ENCODE results near the gene MYO9A.

MYO9A gene

DNA sequence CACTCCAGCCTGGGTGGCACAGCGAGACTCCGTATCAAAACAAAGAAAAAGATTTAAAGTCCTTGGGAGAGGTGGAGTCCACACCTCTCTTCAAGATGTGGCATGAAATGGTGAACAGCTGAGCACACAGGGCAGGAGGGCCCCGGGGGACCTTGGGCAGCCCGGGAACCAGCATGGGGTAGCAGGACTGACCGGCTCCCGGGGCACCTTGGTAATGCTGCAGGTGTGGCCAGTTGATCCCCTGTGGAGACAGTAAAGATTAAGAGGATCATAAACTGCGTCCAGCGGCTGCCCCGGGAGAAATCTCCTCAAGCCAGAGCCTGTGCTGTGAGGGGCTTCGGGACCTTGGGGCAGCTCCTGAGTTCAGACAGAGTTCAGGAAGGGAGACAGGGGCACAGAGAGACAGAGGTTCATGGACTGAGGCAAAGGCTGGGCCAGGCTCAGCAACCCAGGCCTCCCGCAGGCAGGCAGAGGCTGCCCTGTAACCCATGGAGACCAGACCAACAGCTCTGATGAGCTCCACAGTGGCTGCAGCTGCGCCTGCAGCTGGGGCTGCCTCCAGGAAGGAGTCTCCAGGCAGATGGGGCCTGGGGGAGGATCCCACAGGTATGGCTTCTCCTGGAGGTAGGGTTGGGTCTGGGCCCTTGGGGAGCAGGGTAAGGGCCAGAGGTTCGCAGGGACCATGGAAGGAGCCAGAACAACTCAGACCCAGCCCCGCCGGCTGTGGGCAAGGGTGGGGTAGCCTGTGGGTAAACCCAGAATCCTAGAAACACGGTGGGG is 307.5 kb downstream of the MYO9A start, which contains the start of gene NR2E3:
NR2E3 (plus strand) TSS at position 299 of the 780 bp plus-strand sequence; CDS start at position 489, 190 bp downstream.
- Histone ChIP-seq H2AFZ (ENCODE audit: low read length, unreplicated experiment) (no peak within 1 kb of the TSS), H3K4me3 (ENCODE audit: low read depth, low read length) (no peak within 1 kb of the TSS), H3K27ac (ENCODE audit: low read depth, low read length) (no peak within 1 kb of the TSS), H3K36me3 (ENCODE audit: insufficient read depth, low read length) (no peaks in the 10 kb centered on the region), H3K27me3 (ENCODE audit: insufficient read depth, low read length) (no peaks in the 10 kb centered on the region), H3K4me1 (ENCODE audit: control insufficient read depth, insufficient read depth, low read length, unreplicated experiment) (peaks cover 18% of the 10 kb centered on the region), H3K79me2 (ENCODE audit: control insufficient read depth, insufficient read depth, low read length, unreplicated experiment) (no peaks in the 10 kb centered on the region)

DNA sequence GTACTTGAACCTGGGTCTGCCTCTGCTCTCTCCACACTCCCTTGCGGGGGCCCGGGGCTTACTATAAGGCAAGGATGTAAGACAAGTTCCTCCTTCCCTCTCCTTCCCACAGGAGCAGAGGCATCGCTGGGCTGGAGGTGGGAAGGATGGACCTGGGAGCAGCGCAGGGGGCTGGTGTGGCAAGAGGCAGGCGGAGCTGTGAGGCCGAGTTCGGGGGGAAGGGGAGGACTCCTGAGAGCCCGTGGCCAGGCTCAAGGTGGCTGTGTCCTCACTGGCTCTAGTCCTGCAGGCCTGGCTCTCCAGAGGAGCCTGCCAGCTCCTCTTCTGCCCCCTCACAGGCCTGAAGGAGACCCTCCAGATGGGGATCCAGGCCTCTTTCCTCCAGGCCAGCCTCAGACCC is 308.6 kb downstream of the MYO9A start:
- H3K4me1 ChIP-seq (ENCODE audit: control insufficient read depth, insufficient read depth, low read length, unreplicated experiment): peaks cover 18% of the 10 kb centered on the region
- no peak overlapping the region for H3K4me3 ChIP-seq (ENCODE audit: low read depth, low read length)
- H2AFZ ChIP-seq (ENCODE audit: low read length, unreplicated experiment): no peak overlapping the region
- no peaks in the 10 kb centered on the region for H3K36me3 ChIP-seq (ENCODE audit: insufficient read depth, low read length)
- H3K27me3 ChIP-seq (ENCODE audit: insufficient read depth, low read length): no peaks in the 10 kb centered on the region
- no peak overlapping the region for H3K27ac ChIP-seq (ENCODE audit: low read depth, low read length)
- no peaks in the 10 kb centered on the region for H3K79me2 ChIP-seq (ENCODE audit: control insufficient read depth, insufficient read depth, low read length, unreplicated experiment)

DNA sequence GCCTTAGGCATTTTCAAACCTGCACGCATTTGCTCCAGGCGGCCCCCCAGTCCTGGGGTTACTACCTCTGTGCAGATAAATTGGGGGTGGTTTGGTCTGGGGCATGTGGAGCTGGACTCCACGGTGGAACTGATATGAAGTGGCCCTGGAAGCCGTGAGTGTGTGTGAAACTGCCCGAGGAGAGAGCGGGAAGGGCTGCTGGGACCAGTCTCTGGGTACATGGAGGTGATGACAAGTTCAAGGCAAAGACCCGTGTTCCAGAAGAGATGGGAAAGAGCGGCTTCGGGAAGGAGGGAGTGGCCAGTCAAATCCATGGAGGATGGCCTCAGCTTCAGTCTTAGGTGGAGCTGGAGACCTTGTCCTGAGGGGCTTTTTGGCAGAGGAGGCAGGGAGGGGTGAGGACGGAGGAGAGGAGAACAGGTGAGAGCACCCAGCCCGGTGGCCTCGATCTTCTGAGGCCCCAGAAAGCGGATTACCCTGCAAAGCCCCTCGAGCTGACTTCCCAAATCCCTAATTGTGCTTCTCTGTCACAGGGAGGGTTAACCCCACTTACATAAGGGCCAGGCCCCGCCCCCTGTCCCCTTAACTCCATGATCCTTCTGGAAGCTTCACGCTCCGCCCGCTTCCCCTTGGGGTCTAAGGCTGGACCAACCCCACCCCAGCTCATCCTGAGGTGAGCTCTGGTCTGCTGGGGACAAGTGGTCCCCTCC is 309.5 kb downstream of the MYO9A start:
- no peak overlapping the region for H3K4me3 ChIP-seq (ENCODE audit: low read depth, low read length)

DNA sequence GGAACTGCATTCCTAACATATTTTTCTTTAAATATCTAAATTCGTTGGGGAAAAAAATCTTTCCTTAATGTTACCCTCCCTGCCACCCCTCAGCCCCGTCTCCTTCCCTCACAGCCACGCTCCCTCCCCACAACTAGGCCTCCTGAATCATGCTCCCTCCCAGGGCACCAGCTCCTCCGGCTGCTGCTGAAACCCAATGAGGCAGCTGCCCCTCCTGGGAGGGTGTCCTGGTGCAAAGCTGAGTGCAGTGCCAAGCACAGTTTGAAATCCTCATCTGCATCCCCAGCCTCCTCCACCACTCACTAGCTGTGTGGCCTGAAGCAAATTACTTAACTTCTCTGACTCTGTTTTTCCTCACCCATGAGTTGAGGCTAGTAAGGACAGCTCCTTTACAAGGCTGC is 310.3 kb downstream of the MYO9A start:
- Histone ChIP-seq H3K4me1 (ENCODE audit: control insufficient read depth, insufficient read depth, low read length, unreplicated experiment) (peaks cover 18% of the 10 kb centered on the region), H3K4me3 (ENCODE audit: low read depth, low read length) (no peak overlapping the region), H3K36me3 (ENCODE audit: insufficient read depth, low read length) (no peaks in the 10 kb centered on the region), H3K27ac (ENCODE audit: low read depth, low read length) (no peak overlapping the region), H2AFZ (ENCODE audit: low read length, unreplicated experiment) (no peak overlapping the region), H3K27me3 (ENCODE audit: insufficient read depth, low read length) (no peaks in the 10 kb centered on the region), H3K79me2 (ENCODE audit: control insufficient read depth, insufficient read depth, low read length, unreplicated experiment) (no peaks in the 10 kb centered on the region)

More for the DNA sequence above, 309.5 kb downstream of the MYO9A start:
- Histone ChIP-seq H3K79me2 (ENCODE audit: control insufficient read depth, insufficient read depth, low read length, unreplicated experiment) (no peaks in the 10 kb centered on the region), H2AFZ (ENCODE audit: low read length, unreplicated experiment) (no peak overlapping the region), H3K4me1 (ENCODE audit: control insufficient read depth, insufficient read depth, low read length, unreplicated experiment) (peaks cover 18% of the 10 kb centered on the region), H3K36me3 (ENCODE audit: insufficient read depth, low read length) (no peaks in the 10 kb centered on the region), H3K27me3 (ENCODE audit: insufficient read depth, low read length) (no peaks in the 10 kb centered on the region), H3K27ac (ENCODE audit: low read depth, low read length) (no peak overlapping the region)

DNA sequence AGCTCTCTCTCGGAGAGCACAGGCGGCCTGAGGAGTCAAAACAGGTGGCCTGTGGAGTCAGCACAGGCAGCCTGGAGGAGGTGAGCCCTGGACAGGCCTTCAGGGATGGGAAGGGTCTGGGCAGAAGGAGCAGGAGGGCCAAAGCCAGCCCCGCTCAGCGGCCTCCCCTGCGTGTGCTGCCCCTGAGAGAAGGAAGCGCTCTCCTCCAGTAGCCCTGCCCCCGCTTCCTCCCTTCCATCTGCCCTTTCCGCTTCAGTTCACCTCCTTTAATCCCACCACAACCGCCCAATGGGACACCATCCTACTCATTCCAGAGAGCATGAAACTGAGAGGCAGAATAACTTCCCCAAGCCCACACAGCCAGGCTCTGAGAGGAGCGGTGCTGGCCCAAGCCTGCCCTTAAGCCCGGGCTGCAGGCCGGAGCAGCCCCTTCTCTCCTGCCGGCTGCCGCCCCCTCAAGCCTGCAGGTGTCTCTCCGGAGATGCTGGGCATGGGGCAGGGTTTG is 310.8 kb downstream of the MYO9A start:
- Histone ChIP-seq H3K4me3 (ENCODE audit: low read depth, low read length) (no peak overlapping the region), H3K27me3 (ENCODE audit: insufficient read depth, low read length) (no peaks in the 10 kb centered on the region), H3K79me2 (ENCODE audit: control insufficient read depth, insufficient read depth, low read length, unreplicated experiment) (no peaks in the 10 kb centered on the region), H2AFZ (ENCODE audit: low read length, unreplicated experiment) (no peak overlapping the region), H3K36me3 (ENCODE audit: insufficient read depth, low read length) (no peaks in the 10 kb centered on the region), H3K4me1 (ENCODE audit: control insufficient read depth, insufficient read depth, low read length, unreplicated experiment) (peaks cover 18% of the 10 kb centered on the region), H3K27ac (ENCODE audit: low read depth, low read length) (no peak overlapping the region)

DNA sequence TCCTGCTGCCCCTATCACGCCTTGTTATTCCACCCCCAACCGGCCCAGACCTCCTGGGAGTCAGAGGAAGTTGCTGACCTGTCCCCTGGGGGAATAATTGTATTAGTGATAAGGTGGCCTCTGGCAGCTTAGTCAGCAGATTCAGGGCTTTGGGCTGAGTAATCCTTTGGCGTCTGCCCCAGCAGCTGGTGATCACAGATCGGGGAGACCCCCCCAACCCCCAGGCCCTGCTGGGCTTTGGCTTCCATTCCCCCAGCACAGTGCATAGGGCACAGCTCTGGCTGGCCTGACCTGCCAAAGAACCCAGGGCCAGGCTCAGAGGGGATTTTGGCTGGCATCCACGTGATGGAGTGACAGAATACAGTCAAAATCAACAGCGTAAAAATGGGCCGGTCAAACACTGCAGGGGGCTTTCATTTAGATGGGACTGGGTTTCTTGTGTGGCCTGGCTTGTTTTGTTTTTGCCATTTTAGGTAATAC is 311.5 kb downstream of the MYO9A start:
- H3K27me3 ChIP-seq (ENCODE audit: insufficient read depth, low read length): no peaks in the 10 kb centered on the region
- no peak overlapping the region for H3K27ac ChIP-seq (ENCODE audit: low read depth, low read length)
- H2AFZ ChIP-seq (ENCODE audit: low read length, unreplicated experiment): no peak overlapping the region
- no peak overlapping the region for H3K4me3 ChIP-seq (ENCODE audit: low read depth, low read length)
- H3K4me1 ChIP-seq (ENCODE audit: control insufficient read depth, insufficient read depth, low read length, unreplicated experiment): peaks cover 18% of the 10 kb centered on the region
- H3K36me3 ChIP-seq (ENCODE audit: insufficient read depth, low read length): no peaks in the 10 kb centered on the region
- H3K79me2 ChIP-seq (ENCODE audit: control insufficient read depth, insufficient read depth, low read length, unreplicated experiment): no peaks in the 10 kb centered on the region

DNA sequence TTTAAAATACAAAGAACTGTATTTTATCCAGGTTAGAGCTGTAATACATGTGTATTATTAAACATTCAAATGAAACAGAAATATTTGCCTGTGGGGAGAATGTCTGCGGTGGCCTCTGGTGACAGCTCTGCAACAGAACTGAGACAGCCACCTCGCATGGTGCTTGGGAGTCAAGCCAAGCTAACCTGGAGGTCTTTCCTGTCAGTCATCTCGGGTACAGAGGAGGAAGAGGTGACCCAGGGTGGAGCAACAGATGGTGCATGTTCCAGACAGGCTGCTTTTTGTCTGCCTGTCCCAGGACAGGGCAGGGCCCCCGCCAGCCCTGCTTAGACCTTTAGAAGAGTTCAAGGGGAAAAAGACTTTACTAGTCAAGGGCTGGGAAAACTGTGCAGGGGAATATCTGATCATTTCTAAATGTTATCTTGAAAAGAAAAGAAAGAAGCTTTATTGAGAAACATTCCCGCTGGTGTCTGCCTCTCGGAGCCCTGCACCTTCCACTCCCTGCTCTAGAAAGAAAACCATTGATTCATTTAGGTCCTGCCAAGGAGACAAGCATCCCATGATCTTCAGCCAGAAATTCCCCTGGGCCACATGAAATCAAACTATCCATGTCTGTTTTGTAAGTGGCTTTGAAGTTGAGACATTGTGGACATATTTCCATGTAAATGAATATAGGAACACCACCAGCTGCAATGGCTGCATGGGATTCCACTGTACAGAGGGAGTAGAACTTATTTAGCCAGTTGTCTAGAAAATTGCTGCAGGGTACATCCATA is 313.1 kb downstream of the MYO9A start:
- H3K36me3 ChIP-seq (ENCODE audit: insufficient read depth, low read length): no peaks in the 10 kb centered on the region
- H3K27me3 ChIP-seq (ENCODE audit: insufficient read depth, low read length): no peaks in the 10 kb centered on the region
- no peaks in the 10 kb centered on the region for H3K79me2 ChIP-seq (ENCODE audit: control insufficient read depth, insufficient read depth, low read length, unreplicated experiment)
- peaks cover 18% of the 10 kb centered on the region for H3K4me1 ChIP-seq (ENCODE audit: control insufficient read depth, insufficient read depth, low read length, unreplicated experiment)
- H2AFZ ChIP-seq (ENCODE audit: low read length, unreplicated experiment): no peak overlapping the region
- H3K27ac ChIP-seq (ENCODE audit: low read depth, low read length): no peak overlapping the region
- no peak overlapping the region for H3K4me3 ChIP-seq (ENCODE audit: low read depth, low read length)

DNA sequence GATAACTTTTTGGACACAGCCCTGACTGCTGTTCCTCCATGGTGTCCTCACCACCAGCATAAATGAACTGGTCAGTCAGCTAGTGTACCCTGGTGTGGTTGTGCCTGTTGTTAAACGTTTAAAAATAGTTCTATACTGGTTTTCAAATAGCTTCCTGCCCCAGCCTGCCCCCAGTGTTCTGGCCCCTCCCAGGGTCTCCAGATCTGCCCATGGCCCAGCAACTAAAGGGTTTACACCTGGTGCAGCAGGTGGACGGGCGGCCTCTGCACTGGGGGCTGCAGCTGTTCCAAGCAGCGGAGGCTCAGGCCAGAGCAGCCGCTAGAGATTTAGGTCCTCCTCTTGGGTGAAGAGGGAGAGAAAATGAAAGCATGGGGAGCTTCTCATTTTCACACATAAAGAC is 313.7 kb downstream of the MYO9A start:
- Histone ChIP-seq H3K4me1 (ENCODE audit: control insufficient read depth, insufficient read depth, low read length, unreplicated experiment) (peaks cover 18% of the 10 kb centered on the region), H3K36me3 (ENCODE audit: insufficient read depth, low read length) (no peaks in the 10 kb centered on the region), H3K27me3 (ENCODE audit: insufficient read depth, low read length) (no peaks in the 10 kb centered on the region), H3K27ac (ENCODE audit: low read depth, low read length) (no peak overlapping the region), H3K79me2 (ENCODE audit: control insufficient read depth, insufficient read depth, low read length, unreplicated experiment) (no peaks in the 10 kb centered on the region), H3K4me3 (ENCODE audit: low read depth, low read length) (no peak overlapping the region), H2AFZ (ENCODE audit: low read length, unreplicated experiment) (no peak overlapping the region)

DNA sequence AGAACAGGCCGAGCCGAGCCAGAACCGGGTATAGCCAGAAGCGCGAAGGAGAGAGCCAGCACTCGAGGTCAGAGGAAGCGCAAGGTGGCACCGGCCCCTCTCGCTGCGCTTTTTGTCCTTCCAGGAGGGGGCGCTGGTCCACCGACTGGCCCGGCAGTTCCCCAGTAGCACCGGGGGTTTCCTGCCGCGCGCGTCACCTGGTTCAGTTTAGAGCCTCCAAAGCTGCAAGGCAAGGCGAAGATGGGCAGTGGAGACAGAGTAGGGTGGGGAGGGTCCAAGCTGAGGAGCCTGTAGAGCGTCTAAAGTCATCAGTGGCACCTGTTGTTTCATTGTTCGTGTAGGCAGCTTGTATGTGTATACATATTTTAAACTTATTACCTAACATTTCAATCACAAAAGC is 315.2 kb downstream of the MYO9A start:
- Histone ChIP-seq H2AFZ (ENCODE audit: low read length, unreplicated experiment) (no peak overlapping the region), H3K27ac (ENCODE audit: low read depth, low read length) (no peak overlapping the region), H3K79me2 (ENCODE audit: control insufficient read depth, insufficient read depth, low read length, unreplicated experiment) (no peaks in the 10 kb centered on the region), H3K4me1 (ENCODE audit: control insufficient read depth, insufficient read depth, low read length, unreplicated experiment) (peaks cover 17% of the 10 kb centered on the region), H3K27me3 (ENCODE audit: insufficient read depth, low read length) (no peaks in the 10 kb centered on the region), H3K36me3 (ENCODE audit: insufficient read depth, low read length) (no peaks in the 10 kb centered on the region), H3K4me3 (ENCODE audit: low read depth, low read length) (no peak overlapping the region)

DNA sequence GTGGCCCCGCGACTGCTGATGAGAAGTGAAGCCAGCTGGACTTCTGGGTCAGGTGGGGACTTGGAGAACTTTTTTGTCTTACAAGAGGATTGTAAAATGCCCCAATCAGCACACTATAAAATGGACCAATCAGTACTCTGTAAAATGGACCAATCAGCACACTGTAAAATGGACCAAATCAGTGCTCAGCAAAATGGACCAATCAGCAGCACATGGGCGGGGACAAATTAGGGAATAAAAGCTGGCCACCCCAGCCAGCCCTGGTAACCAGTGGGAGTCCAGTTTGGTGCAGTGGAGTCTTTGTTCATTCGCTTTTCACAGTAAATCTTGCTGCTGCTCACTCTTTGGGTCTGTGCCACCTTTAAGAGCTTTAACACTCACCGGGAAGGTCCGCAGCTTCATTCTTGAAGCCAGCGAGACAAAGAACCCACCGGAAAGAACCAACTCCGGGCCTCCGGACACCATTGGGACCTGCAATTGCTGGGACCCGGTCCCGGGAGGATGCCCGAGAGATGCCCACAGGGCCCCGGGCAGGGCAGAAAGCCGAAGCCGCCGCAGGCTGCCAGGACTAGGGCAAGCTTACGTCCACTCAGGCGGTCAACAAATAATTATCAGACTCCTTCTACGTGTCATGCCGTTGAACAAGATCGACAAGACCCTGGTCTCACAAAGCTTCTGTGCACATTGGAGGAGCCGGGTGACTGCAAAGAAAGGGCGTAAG is 315.9 kb downstream of the MYO9A start:
- H3K4me3 ChIP-seq (ENCODE audit: low read depth, low read length): no peak overlapping the region
- H3K36me3 ChIP-seq (ENCODE audit: insufficient read depth, low read length): no peaks in the 10 kb centered on the region
- no peaks in the 10 kb centered on the region for H3K27me3 ChIP-seq (ENCODE audit: insufficient read depth, low read length)
- H3K4me1 ChIP-seq (ENCODE audit: control insufficient read depth, insufficient read depth, low read length, unreplicated experiment): peaks cover 10% of the 10 kb centered on the region
- H3K27ac ChIP-seq (ENCODE audit: low read depth, low read length): no peak overlapping the region
- H3K79me2 ChIP-seq (ENCODE audit: control insufficient read depth, insufficient read depth, low read length, unreplicated experiment): no peaks in the 10 kb centered on the region
- H2AFZ ChIP-seq (ENCODE audit: low read length, unreplicated experiment): no peak overlapping the region
